Activated T-cell treated with anti-CD3 and anti-CD28 coated beads for 1 hour (primary cell): Measurements from ENCODE around the gene TLR2.
"Not testable (repeated sequence)": the region's sequence is repeated elsewhere in the genome, so short reads cannot be mapped to it uniquely, and the experiment has no call there.

Source experiments
- DNase-seq: peaks from one replicate; pipeline ENCODE4 v3.0.0-alpha.2; 2020; ENCODE audit warnings: low read depth

The TLR2 gene

DNA sequence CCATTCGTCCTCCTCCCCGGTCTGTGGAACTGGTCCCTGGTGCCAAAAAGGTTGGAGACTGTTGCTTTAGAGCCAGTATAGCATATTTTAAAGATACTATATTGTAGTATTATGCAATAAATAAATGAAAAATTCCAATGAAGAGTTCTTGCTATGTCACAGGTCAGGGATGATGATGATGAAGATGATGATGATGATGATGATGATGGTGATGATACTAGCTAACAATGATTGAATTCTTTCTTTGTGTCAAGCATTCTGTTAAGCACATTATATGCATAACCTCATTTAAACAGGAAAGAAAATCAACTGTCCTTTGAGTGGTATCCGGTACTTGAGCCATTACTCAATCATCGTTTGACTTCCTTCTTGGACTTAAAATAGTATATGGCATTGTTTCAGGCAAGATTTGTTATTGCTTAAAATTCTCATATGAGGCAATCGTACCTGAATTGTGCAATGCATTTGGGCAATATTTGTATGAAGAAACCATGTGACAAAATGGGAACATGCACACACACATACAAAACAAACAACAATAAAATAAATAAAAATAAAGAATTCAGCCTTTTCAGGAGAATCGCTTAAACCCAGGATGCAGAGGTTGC lies 22.8 kb upstream of the TLR2 start:
- DNase-seq: no peak

- DNase-seq: no peak
These were observed 22.2 kb upstream of the TLR2 start for GRCh38 chr4:153661908-153662307.

DNA sequence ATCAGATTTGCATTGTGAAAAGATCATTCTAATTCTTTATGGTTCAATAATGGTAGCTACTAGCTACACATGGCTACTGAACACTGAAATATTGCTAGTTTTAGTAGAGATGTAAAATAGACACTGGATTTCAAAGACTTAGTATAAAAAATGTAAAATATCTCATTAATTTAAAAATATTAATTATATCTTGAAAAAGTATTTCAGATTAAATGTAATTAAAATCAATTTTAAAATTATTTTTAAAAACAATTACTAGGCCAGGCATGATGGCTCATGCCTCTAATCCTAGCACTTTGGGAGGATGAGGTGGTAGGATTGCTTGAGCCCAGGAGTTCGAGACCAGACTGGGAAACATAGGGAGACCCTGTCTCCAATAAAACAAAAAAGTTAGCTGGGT lies 20.4 kb upstream of the TLR2 start:
- DNase-seq: no peak

DNA sequence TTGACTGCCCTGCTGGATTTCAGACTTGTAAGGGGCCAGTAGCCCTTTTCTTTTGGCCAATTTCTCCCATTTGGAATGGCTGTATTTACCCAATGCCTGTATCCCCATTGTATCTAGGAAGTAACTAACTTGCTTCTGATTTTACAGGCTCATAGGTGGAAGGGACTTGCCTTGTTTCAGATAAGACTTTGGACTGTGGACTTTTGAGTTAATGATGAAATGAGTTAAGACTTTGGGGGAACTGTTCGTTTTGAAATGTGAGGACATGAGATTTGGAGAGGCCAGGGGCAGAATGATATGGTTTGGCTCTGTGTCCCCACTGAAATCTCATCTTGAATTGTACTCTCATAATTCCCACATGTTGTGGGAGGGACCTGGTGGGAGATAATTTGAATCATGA lies 17.6 kb upstream of the TLR2 start:
- not testable (repeated sequence) for DNase-seq

DNA sequence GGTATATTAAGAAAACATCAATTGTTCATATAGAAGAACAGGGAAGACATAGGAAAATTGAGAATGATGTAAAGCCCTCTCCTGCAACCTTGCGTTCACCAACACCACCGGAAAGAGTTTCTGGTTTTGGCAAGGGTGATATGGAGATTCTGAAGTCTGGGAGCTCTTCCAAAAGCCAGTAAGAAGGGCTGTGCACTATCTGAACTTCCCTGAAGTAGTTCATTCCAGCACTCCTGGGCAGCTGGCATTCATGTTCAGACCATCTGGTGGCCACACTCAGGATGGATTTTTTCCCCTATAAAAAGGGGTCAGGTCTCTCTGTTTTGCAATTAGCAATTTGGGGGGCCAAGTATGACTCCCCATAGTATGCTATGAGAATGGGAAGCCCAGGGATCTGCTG lies 15.4 kb upstream of the TLR2 start:
- no peak for DNase-seq

DNA sequence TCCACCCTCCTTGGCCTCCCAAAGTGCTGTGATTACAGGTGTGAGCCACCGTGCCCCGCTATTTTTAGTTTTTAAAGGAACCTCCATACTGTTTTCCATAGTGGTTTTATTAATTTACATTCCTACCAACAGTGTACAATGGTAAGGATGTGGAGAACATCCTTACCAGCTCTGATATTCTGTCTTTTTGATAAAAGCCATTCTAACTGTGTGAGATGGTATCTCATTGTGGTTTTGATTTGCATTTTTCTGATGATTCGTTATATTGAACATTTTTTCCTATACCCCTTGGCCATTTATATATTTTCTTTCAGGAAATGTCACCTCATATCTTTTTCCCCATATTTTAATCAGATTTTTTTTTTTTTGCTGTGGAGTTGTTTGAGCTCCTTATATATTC lies 14.2 kb upstream of the TLR2 start:
- no peak for DNase-seq

- DNase-seq: no peak
These were observed 7.6 kb upstream of the TLR2 start for GRCh38 chr4:153676486-153676885.

GRCh38 chr4:153676984-153677383 lies 7.1 kb upstream of the TLR2 start:
- no peak for DNase-seq

DNA sequence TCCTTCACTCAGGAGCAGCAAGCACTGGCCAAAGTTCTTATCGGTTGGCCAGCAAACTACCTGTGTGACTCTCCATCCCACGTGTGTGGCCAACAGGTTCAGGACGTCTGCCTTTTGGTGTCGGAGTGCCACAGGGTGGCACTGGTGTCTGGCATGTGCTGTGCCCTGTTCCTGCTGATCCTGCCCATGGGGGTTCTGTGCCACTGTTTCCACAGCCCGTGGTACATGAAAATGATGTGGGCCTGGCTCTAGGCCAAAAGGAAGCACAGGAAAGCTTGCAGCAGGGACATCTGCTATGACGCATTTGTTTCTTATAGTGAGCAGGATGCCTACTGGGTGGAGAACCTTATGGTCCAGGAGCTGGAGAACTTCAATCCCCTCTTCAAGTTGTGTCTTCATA lies 4.6 kb upstream of the TLR2 start:
- DNase-seq: no peak

DNA sequence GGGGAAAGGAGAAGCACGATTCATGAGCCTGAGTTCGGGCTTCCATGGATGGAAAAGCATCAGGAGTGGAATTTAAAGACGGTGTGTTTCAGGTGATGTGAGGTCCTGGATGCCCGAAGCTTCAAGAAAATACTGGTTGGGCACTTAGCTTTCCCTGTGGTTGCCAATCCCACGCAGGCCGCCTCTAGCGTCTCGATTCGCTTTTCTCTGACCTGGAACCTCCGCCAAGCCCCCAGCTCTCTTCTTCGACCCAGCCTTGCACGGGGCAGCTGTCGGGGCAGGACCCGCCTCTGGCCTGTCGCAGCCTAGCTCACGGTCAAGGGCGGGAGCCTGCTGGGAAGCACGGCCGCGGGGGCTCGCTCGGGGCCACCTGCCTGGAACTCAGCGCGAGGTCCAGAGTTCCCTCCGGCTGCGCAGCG lies 308 bp upstream of the TLR2 start:
- no peak for DNase-seq

DNA sequence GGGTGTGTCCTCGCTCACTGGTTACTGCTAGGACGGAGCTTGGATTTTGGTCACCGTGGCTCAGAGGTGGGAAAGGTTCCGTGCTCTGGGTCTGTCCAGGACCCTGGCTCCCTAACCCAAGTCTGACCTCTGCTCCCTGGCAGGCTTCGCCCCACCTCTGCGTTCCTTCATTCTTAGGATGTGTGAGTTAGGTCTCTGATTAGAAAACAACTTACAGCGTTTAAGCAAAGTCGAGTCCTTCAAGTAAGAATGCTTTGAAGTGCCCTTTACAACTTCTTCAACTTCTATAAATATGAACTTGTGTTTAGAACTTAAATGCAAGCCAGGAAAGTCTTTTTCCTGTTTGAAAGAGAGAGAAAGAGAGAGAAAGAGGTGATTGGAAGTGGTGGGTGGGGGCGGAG lies 891 bp downstream of the TLR2 start:
- DNase-seq: no peak

GRCh38 chr4:153704522-153704921 lies 20.4 kb downstream of the TLR2 start:
- no peak for DNase-seq

GRCh38 chr4:153705743-153706468 lies 21.8 kb downstream of the TLR2 start:
- DNase-seq: no peak

GRCh38 chr4:153706519-153706918 lies 22.4 kb downstream of the TLR2 start:
- no peak for DNase-seq

GRCh38 chr4:153710681-153711080 lies 26.6 kb downstream of the TLR2 start:
- DNase-seq: no peak

GRCh38 chr4:153713866-153714646 lies 30.0 kb downstream of the TLR2 start:
- no peak for DNase-seq

GRCh38 chr4:153722036-153722435 lies 38.0 kb downstream of the TLR2 start:
- no peak for DNase-seq

GRCh38 chr4:153724606-153725005 lies 40.5 kb downstream of the TLR2 start:
- DNase-seq: no peak

DNA sequence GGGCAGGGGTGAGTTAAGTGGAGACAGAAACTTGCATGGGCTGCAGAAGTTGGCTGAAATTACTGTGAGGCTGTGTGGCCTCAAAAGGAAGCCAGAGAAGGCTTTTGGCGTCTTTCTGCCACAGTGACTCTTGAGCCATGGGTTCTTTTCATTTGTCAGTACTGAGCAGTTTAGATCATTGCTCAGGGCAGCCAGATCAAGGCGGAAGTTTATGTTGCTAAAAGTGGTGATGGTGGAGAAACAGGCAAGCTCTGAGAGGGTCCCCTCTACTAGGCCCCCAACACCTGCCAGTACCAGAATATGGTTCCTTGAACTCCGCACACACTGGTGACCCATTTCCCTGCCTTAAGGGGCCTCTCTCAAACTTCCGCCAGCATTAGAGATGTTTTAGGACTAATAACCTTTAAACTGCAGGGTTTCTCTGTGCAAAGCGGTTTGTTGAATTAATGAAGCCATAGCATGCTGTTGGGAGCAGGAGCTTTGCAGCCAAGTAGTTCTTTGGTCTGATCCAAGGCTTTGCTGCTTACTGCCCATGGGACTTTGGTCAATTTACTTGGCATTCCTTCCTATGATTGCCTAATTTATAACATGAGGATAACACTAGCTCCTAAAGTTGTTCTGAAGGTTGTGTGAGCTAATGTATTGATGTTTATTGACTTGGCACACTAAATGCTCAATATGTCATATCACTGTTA lies 41.2 kb downstream of the TLR2 start:
- no peak for DNase-seq

DNA sequence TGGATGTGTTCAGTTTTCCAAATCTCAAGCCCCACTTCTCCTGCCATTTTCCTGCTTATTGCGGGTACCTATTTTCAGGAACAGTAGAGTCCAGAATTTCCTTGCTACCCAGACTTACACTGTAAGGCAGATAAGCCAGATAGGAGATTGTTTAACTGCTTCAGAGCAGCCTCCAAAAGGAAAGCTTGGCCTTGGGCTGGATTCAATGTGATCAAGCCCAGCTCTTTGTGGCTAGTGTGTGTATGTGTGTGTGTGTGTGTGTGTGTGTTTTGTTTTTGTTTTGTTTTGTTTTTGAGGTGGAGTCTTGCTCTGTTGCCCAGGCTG lies 41.7 kb downstream of the TLR2 start:
- DNase-seq: no peak

- DNase-seq: no peak
These were observed 44.1 kb downstream of the TLR2 start for GRCh38 chr4:153728151-153728550.

DNA sequence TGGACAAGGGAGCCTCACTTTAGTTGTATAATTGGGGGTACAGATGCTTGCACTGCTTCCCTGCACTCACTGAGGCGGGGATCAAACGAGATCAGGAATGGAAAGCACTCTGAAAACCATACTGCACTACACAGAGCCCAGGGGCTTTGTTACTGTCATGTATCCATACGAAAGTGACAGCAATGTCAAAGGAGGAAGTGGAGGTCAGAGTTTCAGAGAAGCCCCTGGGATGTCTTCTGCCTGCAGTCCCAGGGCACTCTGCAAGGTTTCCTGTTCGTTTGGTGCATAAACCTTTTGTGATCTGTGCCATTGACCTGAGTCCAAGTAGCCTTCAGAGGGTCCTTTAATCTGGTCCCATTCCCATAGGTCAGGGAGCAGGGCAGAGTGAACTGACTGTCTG lies 44.6 kb downstream of the TLR2 start:
- DNase-seq: no peak

DNA sequence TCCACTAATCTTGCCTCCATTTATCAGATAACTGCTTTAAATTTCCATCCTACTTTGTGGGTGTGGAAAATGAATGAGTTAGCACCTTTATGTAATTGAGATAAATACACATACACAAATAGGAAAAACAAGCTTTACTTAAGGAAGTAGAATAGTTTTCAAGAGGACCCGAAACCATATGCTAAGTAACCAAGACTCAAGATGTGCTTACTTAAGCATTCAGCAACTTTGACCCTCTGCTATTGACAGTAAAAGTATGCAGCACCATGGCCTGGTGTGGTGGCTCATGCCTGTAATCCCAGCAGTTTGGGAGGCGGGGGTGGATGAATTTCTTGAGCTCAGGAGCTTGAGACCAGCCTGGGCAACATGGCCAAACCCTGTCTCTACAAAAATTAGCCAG lies 45.8 kb downstream of the TLR2 start:
- DNase-seq: no peak
